SU-DHL-6 (cell line): ENCODE measurements around the gene THOC6.

Experiments
- H2AFZ ChIP-seq: fragments of 200-600 bp; sonication (generic); 2 replicates; pipeline ENCODE4 v1.6.1; 2014; ENCODE audit warnings: low read depth, mild to moderate bottlenecking, moderate library complexity, mixed read lengths, antibody characterized with exemption, low read length; ENCODE audit not compliant: severe bottlenecking
- H3F3A ChIP-seq: fragments of 200-600 bp; shearing (Covaris generic); 2 replicates; pipeline ENCODE4 v1.6.0; 2016; ENCODE audit warnings: antibody characterized with exemption, mild to moderate bottlenecking; ENCODE audit not compliant: insufficient read depth
- H3K27ac ChIP-seq: fragments of 200-600 bp; sonication (generic); 2 replicates; pipeline ENCODE4 v1.5.1; 2016; ENCODE audit warnings: low read depth, mild to moderate bottlenecking, low read length, moderate library complexity, mixed read lengths
- H3K27me3 ChIP-seq: fragments of 200-600 bp; sonication (generic), shearing (Covaris generic); 2 replicates; pipeline ENCODE4 v1.6.0; 2014; ENCODE audit warnings: mild to moderate bottlenecking, low read length
- H3K36me3 ChIP-seq: fragments of 200-600 bp; sonication (generic); 2 replicates; pipeline ENCODE4 v1.6.1; 2014; ENCODE audit warnings: mild to moderate bottlenecking, low read length, mixed read lengths
- H3K4me2 ChIP-seq: fragments of 300-600, 200-600 bp; shearing (Covaris generic), sonication (generic); 2 replicates; pipeline ENCODE4 v1.6.0; 2014; ENCODE audit warnings: low read length, low read depth, mild to moderate bottlenecking; ENCODE audit not compliant: poor library complexity, severe bottlenecking
- H3K4me3 ChIP-seq: fragments of 200-600 bp; sonication (generic); 2 replicates; pipeline ENCODE4 v1.5.1; 2014; ENCODE audit warnings: antibody characterized with exemption, low read length, mild to moderate bottlenecking, mixed read lengths; ENCODE audit not compliant: insufficient read depth, poor library complexity, severe bottlenecking
- H3K79me2 ChIP-seq: fragments of 200-600 bp; sonication (generic); 2 replicates; pipeline ENCODE4 v1.6.1; 2014; ENCODE audit warnings: mild to moderate bottlenecking, low read length, moderate library complexity; ENCODE audit not compliant: insufficient read depth
- H3K9ac ChIP-seq: fragments of 200-600 bp; sonication (generic); 2 replicates; pipeline ENCODE4 v1.7.0; 2014; ENCODE audit warnings: mild to moderate bottlenecking, low read length
- H3K9me2 ChIP-seq: fragments of 200-600 bp; sonication (generic); replicated peaks from 2 replicates; pipeline ENCODE4 v1.6.1; 2014; ENCODE audit warnings: low read length; ENCODE audit not compliant: insufficient read depth
- H3K9me3 ChIP-seq: fragments of 200-600 bp; sonication (generic); 2 replicates; pipeline ENCODE4 v1.6.1; 2014; ENCODE audit warnings: low read length, mixed read lengths; ENCODE audit not compliant: insufficient read depth
- H4K20me1 ChIP-seq: fragments of 200-600 bp; sonication (generic); 2 replicates; pipeline ENCODE4 v1.6.1; 2014; ENCODE audit warnings: low read depth, mild to moderate bottlenecking, antibody characterized with exemption, low read length, moderate library complexity, mixed read lengths
- CTCF ChIP-seq: fragments of 200-600 bp; sonication (generic); IDR thresholded peaks from one replicate; pipeline ENCODE4 v1.5.1; 2017; ENCODE audit warnings: antibody characterized with exemption, mild to moderate bottlenecking, low read length, moderate library complexity; ENCODE audit not compliant: insufficient read depth, poor library complexity, severe bottlenecking
- EZH2phosphoT487 ChIP-seq: fragments of 200-600 bp; sonication (generic), shearing (Covaris generic); conservative IDR thresholded peaks from 2 replicates; pipeline ENCODE4 v1.6.1; 2018; ENCODE audit warnings: mild to moderate bottlenecking, antibody characterized with exemption, low read length, moderate library complexity, mixed read lengths

THOC6 gene

GRCh38 chr16:3028716-3029319 is 5.0 kb downstream of the THOC6 start:
- Histone ChIP-seq H3K36me3 (no peaks in the 10 kb centered on the region), H2AFZ (no peak overlapping the region), H3F3A (no peaks in the 10 kb centered on the region), H4K20me1 (no peaks in the 10 kb centered on the region), H3K27me3 (no peaks in the 10 kb centered on the region), H3K27ac (no peak overlapping the region), H3K9me2 (no peaks in the 10 kb centered on the region), H3K4me3 (no peak overlapping the region), H3K9me3 (no peaks in the 10 kb centered on the region), H3K9ac (no peak overlapping the region), H3K4me2 (no peak overlapping the region), H3K79me2 (no peaks in the 10 kb centered on the region)
- TF ChIP-seq EZH2phosphoT487 (no peak), CTCF (no peak)

DNA sequence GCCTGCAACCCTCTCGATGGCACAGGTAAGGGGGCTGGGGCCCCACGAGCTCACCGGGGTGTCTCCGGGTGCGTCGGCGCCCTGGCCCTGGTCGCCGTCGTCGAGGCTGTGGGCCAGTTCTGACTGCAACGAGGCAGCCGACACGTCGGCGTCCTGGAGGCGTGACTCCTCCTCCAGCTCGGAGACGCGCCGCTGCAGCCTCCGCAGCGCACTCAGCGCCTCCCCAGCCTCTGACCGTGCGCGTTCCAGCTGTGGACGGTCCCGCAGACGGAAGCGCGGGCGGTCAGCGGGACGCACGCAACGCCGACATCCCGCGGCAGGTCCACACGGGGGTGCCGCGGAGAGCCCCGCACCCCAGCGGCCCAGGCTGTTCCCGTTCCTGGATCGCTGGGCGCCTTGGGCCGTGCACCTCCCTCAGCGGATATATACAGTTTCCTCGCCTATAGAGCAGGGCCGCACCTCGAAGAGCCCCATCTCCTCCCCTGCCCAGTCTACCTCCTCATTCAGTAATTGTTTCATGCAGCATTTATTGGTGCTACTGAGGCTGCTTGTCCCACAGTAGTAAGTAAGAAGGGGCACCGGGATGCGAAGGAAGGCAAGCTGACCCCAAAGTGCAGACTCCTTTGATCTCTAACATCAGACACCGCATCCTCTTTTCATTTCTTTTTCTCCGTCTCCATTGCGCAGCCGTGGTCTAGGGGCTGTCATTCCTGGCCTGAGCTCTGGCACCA is 5.8 kb downstream of the THOC6 start:
- Histone ChIP-seq H3K9me2 (no peaks in the 10 kb centered on the region), H3K9me3 (no peaks in the 10 kb centered on the region), H3K27me3 (no peaks in the 10 kb centered on the region), H4K20me1 (no peaks in the 10 kb centered on the region), H3K4me3 (no peak overlapping the region), H3K27ac (no peak overlapping the region), H3F3A (no peaks in the 10 kb centered on the region), H3K4me2 (no peak overlapping the region), H3K36me3 (no peaks in the 10 kb centered on the region), H2AFZ (no peak overlapping the region), H3K79me2 (no peaks in the 10 kb centered on the region), H3K9ac (no peak overlapping the region)
- no peak for TF ChIP-seq CTCF
- no peak for TF ChIP-seq EZH2phosphoT487

- Histone ChIP-seq H3F3A (no peaks in the 10 kb centered on the region), H3K4me3 (no peak overlapping the region), H4K20me1 (no peaks in the 10 kb centered on the region)
Observed at GRCh38 chr16:3030222-3031212, 6.7 kb downstream of the THOC6 start.

More at GRCh38 chr16:3030222-3031212, 6.7 kb downstream of the THOC6 start:
- Histone ChIP-seq H3K27me3 (no peaks in the 10 kb centered on the region), H3K9ac (no peak overlapping the region), H3K36me3 (no peaks in the 10 kb centered on the region), H3K79me2 (no peaks in the 10 kb centered on the region), H3K9me3 (no peaks in the 10 kb centered on the region), H3K9me2 (no peaks in the 10 kb centered on the region), H2AFZ (no peak overlapping the region), H3K27ac (no peak overlapping the region), H3K4me2 (no peak overlapping the region)
- TF ChIP-seq CTCF (no peak), EZH2phosphoT487 (no peak)
